Loucy (cell line): ENCODE data around the gene AGXT2.

Experiments used
- H2AFZ ChIP-seq: fragments of 200-600 bp; sonication (generic); 2 replicates; pipeline ENCODE4 v1.6.0; 2016; ENCODE audit warnings: antibody characterized with exemption, mild to moderate bottlenecking, low read length, moderate library complexity
- H3F3A ChIP-seq: fragments of 200-600 bp; 2 replicates; pipeline ENCODE4 v1.6.0; 2016; ENCODE audit warnings: antibody characterized with exemption, low read depth, mild to moderate bottlenecking
- H3K27me3 ChIP-seq: fragments of 200-600 bp; sonication (generic); 2 replicates; pipeline ENCODE4 v1.6.1; 2014; ENCODE audit warnings: low read length, mild to moderate bottlenecking; ENCODE audit not compliant: insufficient read depth, poor library complexity, severe bottlenecking
- H3K36me3 ChIP-seq: fragments of 200-600 bp; sonication (generic); 2 replicates; pipeline ENCODE4 v1.6.1; 2016; ENCODE audit warnings: low read length; ENCODE audit not compliant: insufficient read depth
- H3K4me1 ChIP-seq: fragments of 200-600 bp; sonication (generic); 2 replicates; pipeline ENCODE4 v1.5.1; 2014; ENCODE audit warnings: low read length, mild to moderate bottlenecking; ENCODE audit not compliant: insufficient read depth, poor library complexity, severe bottlenecking
- H3K4me2 ChIP-seq: fragments of 200-600 bp; sonication (generic); 2 replicates; pipeline ENCODE4 v1.6.0; 2014; ENCODE audit warnings: antibody characterized with exemption, low read length, low read depth, mild to moderate bottlenecking; ENCODE audit not compliant: poor library complexity, severe bottlenecking
- H3K4me3 ChIP-seq: fragments of 200-600 bp; sonication (generic); 2 replicates; pipeline ENCODE4 v1.5.1; 2014; ENCODE audit warnings: low read length, mild to moderate bottlenecking, mixed read lengths; ENCODE audit not compliant: poor library complexity, severe bottlenecking
- H3K79me2 ChIP-seq: fragments of 200-600 bp; sonication (generic); 2 replicates; pipeline ENCODE4 v1.6.1; 2014; ENCODE audit warnings: low read length; ENCODE audit not compliant: insufficient read depth
- H3K9ac ChIP-seq: fragments of 200-600 bp; sonication (generic); 2 replicates; pipeline ENCODE4 v1.6.0; 2014; ENCODE audit warnings: mild to moderate bottlenecking, low read depth, low read length, moderate library complexity; ENCODE audit not compliant: poor library complexity, severe bottlenecking
- H3K9me2 ChIP-seq: fragments of 200-600 bp; sonication (generic); replicated peaks from 2 replicates; pipeline ENCODE4 v1.6.1; 2016; ENCODE audit warnings: low read depth, low read length, mixed read lengths
- H3K9me3 ChIP-seq: fragments of 200-600 bp; sonication (generic); 2 replicates; pipeline ENCODE4 v1.6.1; 2014; ENCODE audit warnings: mild to moderate bottlenecking, antibody characterized with exemption, low read length, low read depth; ENCODE audit not compliant: insufficient read depth
- H4K20me1 ChIP-seq: fragments of 200-600 bp; sonication (generic); 2 replicates; pipeline ENCODE4 v1.6.0; 2014; ENCODE audit warnings: antibody characterized with exemption, low read length, mild to moderate bottlenecking; ENCODE audit not compliant: insufficient read depth, poor library complexity, severe bottlenecking
- EZH2phosphoT487 ChIP-seq: fragments of 200-600 bp; IDR thresholded peaks from 2 replicates; pipeline ENCODE4 v1.6.1; 2018; ENCODE audit warnings: antibody characterized with exemption, mild to moderate bottlenecking, moderate library complexity, borderline replicate concordance
- TF ChIP-seq, protein P1 (sequence below): fragments of 200-600 bp; sonication (generic); conservative IDR thresholded peaks from 2 replicates; pipeline ENCODE4 v1.5.1; 2014; ENCODE audit warnings: mild to moderate bottlenecking, antibody characterized with exemption, low read length

The AGXT2 gene

GRCh38 chr5:34996261-34996660, 51.5 kb downstream of the AGXT2 start:
- Histone ChIP-seq H3K79me2 (no peaks in the 10 kb centered on the region), H3K9me3 (no peaks in the 10 kb centered on the region), H3K4me2 (no peak overlapping the region), H3K4me3 (no peak overlapping the region), H3F3A (no peaks in the 10 kb centered on the region), H2AFZ (no peak overlapping the region), H3K9ac (no peak overlapping the region), H3K36me3 (no peaks in the 10 kb centered on the region), H3K4me1 (no peaks in the 10 kb centered on the region), H3K9me2 (no peaks in the 10 kb centered on the region), H4K20me1 (no peaks in the 10 kb centered on the region), H3K27me3 (peaks cover 6% of the 10 kb centered on the region)
- no peak for TF ChIP-seq EZH2phosphoT487
- TF ChIP-seq, protein P1, sequence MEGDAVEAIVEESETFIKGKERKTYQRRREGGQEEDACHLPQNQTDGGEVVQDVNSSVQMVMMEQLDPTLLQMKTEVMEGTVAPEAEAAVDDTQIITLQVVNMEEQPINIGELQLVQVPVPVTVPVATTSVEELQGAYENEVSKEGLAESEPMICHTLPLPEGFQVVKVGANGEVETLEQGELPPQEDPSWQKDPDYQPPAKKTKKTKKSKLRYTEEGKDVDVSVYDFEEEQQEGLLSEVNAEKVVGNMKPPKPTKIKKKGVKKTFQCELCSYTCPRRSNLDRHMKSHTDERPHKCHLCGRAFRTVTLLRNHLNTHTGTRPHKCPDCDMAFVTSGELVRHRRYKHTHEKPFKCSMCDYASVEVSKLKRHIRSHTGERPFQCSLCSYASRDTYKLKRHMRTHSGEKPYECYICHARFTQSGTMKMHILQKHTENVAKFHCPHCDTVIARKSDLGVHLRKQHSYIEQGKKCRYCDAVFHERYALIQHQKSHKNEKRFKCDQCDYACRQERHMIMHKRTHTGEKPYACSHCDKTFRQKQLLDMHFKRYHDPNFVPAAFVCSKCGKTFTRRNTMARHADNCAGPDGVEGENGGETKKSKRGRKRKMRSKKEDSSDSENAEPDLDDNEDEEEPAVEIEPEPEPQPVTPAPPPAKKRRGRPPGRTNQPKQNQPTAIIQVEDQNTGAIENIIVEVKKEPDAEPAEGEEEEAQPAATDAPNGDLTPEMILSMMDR: no peak

DNA sequence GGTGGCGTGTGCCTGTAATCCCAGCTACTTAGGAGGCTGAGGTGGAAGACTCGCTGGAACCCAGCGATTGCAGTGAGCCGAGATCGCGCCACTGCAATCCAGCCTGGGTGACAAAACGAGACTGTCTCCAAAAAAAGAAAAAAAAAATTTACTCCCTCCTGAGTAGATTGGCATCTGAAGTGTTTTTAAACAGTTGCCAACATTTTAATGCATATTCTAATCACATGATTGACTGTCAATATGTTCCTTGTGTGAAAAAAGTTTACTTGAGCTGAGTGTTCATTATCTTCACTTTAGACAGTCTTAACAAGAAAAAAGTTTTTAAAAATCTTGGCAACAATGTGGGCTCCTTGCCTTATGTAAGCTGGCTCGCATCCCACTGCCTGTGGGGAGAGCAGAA, 53.8 kb downstream of the AGXT2 start:
- H3F3A ChIP-seq: no peaks in the 10 kb centered on the region
- peaks cover 6% of the 10 kb centered on the region for H3K27me3 ChIP-seq
- no peak overlapping the region for H3K4me3 ChIP-seq
- H3K9ac ChIP-seq: no peak overlapping the region
- H3K9me3 ChIP-seq: no peaks in the 10 kb centered on the region
- H3K36me3 ChIP-seq: no peaks in the 10 kb centered on the region
- no peak overlapping the region for H2AFZ ChIP-seq
- TF ChIP-seq, protein P1: no peak
- no peak for TF ChIP-seq EZH2phosphoT487
- no peaks in the 10 kb centered on the region for H3K79me2 ChIP-seq
- H4K20me1 ChIP-seq: no peaks in the 10 kb centered on the region
- no peaks in the 10 kb centered on the region for H3K4me1 ChIP-seq
- H3K4me2 ChIP-seq: no peak overlapping the region
- H3K9me2 ChIP-seq: no peaks in the 10 kb centered on the region

- Histone ChIP-seq H3K79me2 (no peaks in the 10 kb centered on the region), H3F3A (no peaks in the 10 kb centered on the region), H3K4me3 (no peak overlapping the region), H2AFZ (no peak overlapping the region), H3K9me3 (peaks cover under 1% of the 10 kb centered on the region; the same call in 1 of the 2 replicates), H3K9ac (no peak overlapping the region), H4K20me1 (no peaks in the 10 kb centered on the region), H3K36me3 (no peaks in the 10 kb centered on the region), H3K9me2 (no peaks in the 10 kb centered on the region), H3K4me1 (no peaks in the 10 kb centered on the region), H3K4me2 (no peak overlapping the region), H3K27me3 (peaks cover 6% of the 10 kb centered on the region)
- no peak for TF ChIP-seq EZH2phosphoT487
- TF ChIP-seq, protein P1: no peak
Measured at GRCh38 chr5:34991486-34992238, 56.1 kb downstream of the AGXT2 start.
